ENCODE measurements around the gene PEX1.
A peak's percentile ranks its signal among the peaks of the same experiment; 100 is the strongest.
"Not testable (repeated sequence)": the region's sequence is repeated elsewhere in the genome, so short reads cannot be mapped to it uniquely, and the experiment has no call there.

The PEX1 gene

DNA sequence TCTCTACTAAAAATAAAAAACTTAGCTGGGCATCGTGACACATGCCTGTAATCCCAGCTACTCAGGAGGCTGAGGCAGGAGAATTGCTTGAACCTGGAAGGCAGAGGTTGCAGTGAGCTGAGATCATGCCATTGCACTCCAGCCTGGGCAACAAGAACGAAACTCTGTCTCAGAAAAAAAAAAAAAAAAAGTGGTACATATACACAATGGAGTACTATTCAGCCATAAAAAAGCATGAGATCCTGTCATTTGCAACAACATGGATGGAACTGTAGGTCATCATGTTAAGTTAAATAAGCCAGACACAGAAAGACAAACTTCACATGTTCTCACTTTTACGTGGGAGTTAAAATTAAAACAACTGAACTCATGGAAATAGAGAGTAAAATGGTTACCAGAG, 15.2 kb upstream of the PEX1 start:
- H3K4me3 ChIP-seq (ENCODE audit: low read length); H3K4me1 ChIP-seq (ENCODE audit: insufficient read depth, low read length); H3K36me3 ChIP-seq (ENCODE audit: insufficient read depth, low read depth, low read length); H3K9me3 ChIP-seq (ENCODE audit: insufficient read depth, low read depth, low read length); H3K27me3 ChIP-seq (ENCODE audit: insufficient read depth, low read length); H3K9ac ChIP-seq (ENCODE audit: low read depth, low read length); H3K27ac ChIP-seq (ENCODE audit: low read length): not testable (repeated sequence)

DNA sequence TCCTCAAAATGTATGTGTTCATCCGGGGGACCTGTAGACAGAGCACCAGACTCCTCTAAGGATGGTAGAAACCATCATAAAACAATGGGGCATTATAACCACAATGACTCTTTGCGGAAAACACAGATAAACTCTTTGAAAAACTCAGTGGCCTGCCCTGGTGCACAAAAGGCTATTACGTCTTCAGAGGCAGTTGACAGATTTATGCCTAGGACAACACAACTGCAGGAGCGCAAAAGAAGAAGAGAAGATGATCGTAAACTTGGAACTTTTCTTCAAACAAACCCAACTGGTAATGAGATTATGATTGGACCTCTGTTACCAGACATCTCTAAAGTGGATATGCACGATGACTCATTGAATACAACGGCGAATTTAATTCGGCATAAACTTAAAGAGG, 6.3 kb upstream of the PEX1 start:
- peaks cover 74% of the 10 kb centered on the region for H3K36me3 ChIP-seq (ENCODE audit: insufficient read depth, low read depth, low read length)
- no peak overlapping the region for H3K9ac ChIP-seq (ENCODE audit: low read depth, low read length)
- H3K27ac ChIP-seq (ENCODE audit: low read length) = no peak overlapping the region
- no peak overlapping the region for H3K4me3 ChIP-seq (ENCODE audit: low read length)
- H3K9me3 ChIP-seq (ENCODE audit: insufficient read depth, low read depth, low read length) = no peaks in the 10 kb centered on the region
- no peaks in the 10 kb centered on the region for H3K27me3 ChIP-seq (ENCODE audit: insufficient read depth, low read length)
- no peaks in the 10 kb centered on the region for H3K4me1 ChIP-seq (ENCODE audit: insufficient read depth, low read length)

DNA sequence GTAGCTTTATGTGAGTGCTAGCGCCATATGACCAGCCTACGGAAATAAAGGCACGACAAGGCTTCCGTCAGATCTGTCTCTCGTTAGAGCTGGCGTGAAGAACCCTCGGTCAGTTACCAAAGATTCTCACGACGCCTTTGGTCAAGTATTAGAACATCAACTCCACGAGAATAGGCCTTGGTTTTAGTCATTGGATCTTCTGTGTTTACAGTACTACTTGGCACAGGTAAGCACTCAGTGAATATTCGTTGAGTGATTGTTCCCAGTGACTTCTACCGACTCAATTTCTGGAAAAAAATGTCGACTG, 591 bp upstream of the PEX1 start:
- Histone ChIP-seq H3K4me3 (ENCODE audit: low read length) (peak overlapping the region; percentile 97), H3K27me3 (ENCODE audit: insufficient read depth, low read length) (no peaks in the 10 kb centered on the region), H3K9me3 (ENCODE audit: insufficient read depth, low read depth, low read length) (no peaks in the 10 kb centered on the region), H3K4me1 (ENCODE audit: insufficient read depth, low read length) (no peaks in the 10 kb centered on the region), H3K27ac (ENCODE audit: low read length) (peak overlapping the region; percentile 26), H3K36me3 (ENCODE audit: insufficient read depth, low read depth, low read length) (peaks cover 30% of the 10 kb centered on the region), H3K9ac (ENCODE audit: low read depth, low read length) (peak overlapping the region; percentile 86)

DNA sequence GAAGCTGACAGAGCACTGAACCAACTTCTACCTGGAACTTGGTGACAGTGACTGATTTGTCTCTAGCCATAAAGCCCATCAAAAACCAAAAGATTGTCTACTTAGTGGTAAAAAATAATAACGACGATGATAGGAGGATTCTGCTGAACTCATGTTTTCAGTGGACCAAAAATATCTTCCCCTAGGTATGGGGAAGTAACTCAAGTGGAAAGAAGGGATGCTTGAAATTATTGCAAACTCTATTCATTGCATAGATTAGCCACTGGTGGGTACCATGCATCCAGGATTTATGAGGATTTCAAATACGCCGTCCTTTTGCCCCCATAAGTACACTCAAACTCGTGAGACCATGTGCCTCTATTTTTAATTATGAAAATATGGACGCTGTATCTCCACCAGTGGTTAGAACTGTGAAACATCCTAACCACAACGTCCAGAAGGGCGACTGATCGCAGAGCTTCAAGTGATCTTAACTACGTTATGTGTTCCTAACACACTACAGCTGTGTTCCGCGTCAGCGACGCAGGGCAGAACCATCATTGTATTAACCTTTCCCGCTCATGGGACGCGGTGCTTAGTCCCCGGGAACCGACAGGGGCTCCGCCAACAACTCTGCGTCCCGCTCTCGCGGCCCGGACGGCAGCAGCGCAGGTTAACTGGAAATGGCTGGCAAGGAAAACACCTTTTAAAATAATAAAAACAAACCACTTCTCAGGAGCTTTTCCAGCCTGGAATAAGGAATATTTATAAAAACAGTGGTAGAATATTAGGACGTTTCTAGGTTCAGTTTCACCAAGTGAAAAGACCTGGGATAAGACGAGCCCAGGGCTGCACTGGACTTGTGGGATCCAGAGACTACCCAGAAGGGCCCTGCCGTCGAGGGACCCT, 776 bp downstream of the PEX1 start:
- Histone ChIP-seq H3K4me1 (ENCODE audit: insufficient read depth, low read length) (no peaks in the 10 kb centered on the region), H3K9me3 (ENCODE audit: insufficient read depth, low read depth, low read length) (no peaks in the 10 kb centered on the region), H3K36me3 (ENCODE audit: insufficient read depth, low read depth, low read length) (peaks cover 16% of the 10 kb centered on the region), H3K27me3 (ENCODE audit: insufficient read depth, low read length) (no peaks in the 10 kb centered on the region), H3K9ac (ENCODE audit: low read depth, low read length) (peak overlapping the region; percentile 78; the same call in 1 of the 2 replicates), H3K4me3 (ENCODE audit: low read length) (peak overlapping the region; percentile 74), H3K27ac (ENCODE audit: low read length) (no peak overlapping the region)

DNA sequence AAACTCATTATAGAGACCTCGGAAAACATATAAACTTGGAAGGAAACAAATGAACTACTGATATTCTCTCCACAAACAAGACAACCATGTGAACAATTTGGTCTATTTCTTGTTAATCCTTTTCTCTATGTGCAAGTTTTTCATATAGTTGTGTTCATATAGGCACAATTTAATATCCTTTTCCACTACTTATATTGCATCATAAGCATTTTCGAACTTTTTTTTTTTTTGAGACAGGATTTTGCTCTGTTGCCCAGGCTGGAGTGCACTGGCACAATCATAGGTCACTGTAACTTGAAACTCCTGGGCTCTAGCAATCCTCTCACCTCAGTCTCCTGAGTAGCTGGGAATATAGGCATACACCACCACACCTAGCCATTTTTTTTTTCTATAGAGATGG, 5.2 kb downstream of the PEX1 start:
- Histone ChIP-seq H3K9me3 (ENCODE audit: insufficient read depth, low read depth, low read length) (no peaks in the 10 kb centered on the region), H3K36me3 (ENCODE audit: insufficient read depth, low read depth, low read length) (peaks cover 11% of the 10 kb centered on the region; the same call in 1 of the 2 replicates), H3K4me3 (ENCODE audit: low read length) (no peak overlapping the region), H3K9ac (ENCODE audit: low read depth, low read length) (no peak overlapping the region), H3K27ac (ENCODE audit: low read length) (no peak overlapping the region), H3K4me1 (ENCODE audit: insufficient read depth, low read length) (no peaks in the 10 kb centered on the region), H3K27me3 (ENCODE audit: insufficient read depth, low read length) (no peaks in the 10 kb centered on the region)

DNA sequence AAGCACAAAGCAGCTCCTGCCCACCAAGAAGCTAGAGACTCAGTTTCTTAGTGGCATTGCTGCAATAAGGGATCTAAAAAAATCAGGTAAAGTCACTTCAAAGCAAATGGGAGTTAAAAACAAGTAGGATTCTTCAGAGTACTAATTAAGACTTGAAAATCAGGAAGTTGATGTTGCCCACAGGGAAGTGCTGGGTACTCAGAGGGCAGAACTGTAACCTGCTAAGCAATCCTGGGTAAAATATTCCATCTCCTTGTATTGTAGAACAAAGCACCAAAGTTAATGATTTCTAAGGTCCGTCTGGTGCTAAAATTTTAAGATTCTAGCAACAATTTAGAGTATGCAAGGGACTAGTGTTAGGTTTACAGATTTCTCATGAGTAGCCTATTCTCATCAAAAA, 8.3 kb downstream of the PEX1 start:
- H3K36me3 ChIP-seq (ENCODE audit: insufficient read depth, low read depth, low read length) = peaks cover 28% of the 10 kb centered on the region
- H3K9ac ChIP-seq (ENCODE audit: low read depth, low read length) = no peak overlapping the region
- no peaks in the 10 kb centered on the region for H3K9me3 ChIP-seq (ENCODE audit: insufficient read depth, low read depth, low read length)
- H3K27me3 ChIP-seq (ENCODE audit: insufficient read depth, low read length) = no peaks in the 10 kb centered on the region
- H3K4me1 ChIP-seq (ENCODE audit: insufficient read depth, low read length) = no peaks in the 10 kb centered on the region
- no peak overlapping the region for H3K27ac ChIP-seq (ENCODE audit: low read length)
- no peak overlapping the region for H3K4me3 ChIP-seq (ENCODE audit: low read length)

DNA sequence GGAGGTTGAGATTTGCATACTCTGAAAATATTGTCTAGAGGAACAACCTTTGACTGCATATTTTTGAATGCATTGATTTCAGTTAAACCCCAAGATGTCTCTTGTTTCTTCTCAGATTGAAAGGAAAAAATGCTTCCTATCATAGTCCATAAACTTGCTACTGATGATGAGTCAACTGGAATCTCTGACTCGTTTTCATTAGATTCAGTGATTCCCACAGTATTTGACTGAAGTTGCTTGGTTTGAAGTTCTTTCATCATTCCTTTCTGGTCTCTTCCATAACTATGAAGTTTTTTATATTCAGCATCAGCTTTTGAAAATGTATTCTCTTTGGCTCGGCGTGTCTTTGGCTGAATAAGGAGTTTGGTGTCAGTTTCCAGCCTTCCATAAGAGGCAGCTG, 10.7 kb downstream of the PEX1 start:
- no peak overlapping the region for H3K9ac ChIP-seq (ENCODE audit: low read depth, low read length)
- H3K36me3 ChIP-seq (ENCODE audit: insufficient read depth, low read depth, low read length) = peaks cover 35% of the 10 kb centered on the region
- no peaks in the 10 kb centered on the region for H3K27me3 ChIP-seq (ENCODE audit: insufficient read depth, low read length)
- H3K9me3 ChIP-seq (ENCODE audit: insufficient read depth, low read depth, low read length) = no peaks in the 10 kb centered on the region
- no peak overlapping the region for H3K4me3 ChIP-seq (ENCODE audit: low read length)
- no peak overlapping the region for H3K27ac ChIP-seq (ENCODE audit: low read length)
- H3K4me1 ChIP-seq (ENCODE audit: insufficient read depth, low read length) = no peaks in the 10 kb centered on the region

DNA sequence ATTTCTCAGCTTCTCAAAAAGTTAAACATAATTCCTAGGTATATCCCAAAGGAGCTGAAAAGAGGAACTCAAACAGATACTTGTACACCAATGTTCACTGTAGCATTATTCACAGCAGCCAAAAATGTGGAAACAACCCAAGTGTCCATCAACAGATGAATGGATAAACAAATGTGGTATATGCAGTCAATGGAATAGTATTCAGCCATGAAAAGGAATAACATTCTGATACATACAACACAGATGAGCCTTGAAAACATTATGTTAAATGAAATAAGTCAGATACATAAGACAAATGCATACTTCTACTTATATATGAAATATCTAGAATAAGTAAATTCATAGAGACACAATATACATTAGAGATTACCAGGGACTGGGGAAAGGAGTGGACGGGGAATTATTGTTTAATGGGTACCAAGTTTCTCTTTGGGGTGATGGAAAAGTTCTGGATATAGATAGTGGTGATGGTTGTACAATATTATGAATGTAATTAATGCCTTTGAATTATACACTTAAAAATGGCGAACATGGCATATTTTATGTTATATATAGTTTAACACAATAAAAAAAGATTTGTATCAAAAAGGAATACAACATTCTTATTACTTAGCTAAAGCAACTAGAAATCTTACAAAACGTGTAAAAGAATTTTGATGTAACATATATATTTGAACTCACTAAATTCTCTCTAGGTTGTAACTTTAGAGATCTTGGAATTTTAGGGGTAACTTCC, 15.0 kb downstream of the PEX1 start:
- H3K9ac ChIP-seq (ENCODE audit: low read depth, low read length) = no peak overlapping the region
- H3K4me3 ChIP-seq (ENCODE audit: low read length) = no peak overlapping the region
- no peaks in the 10 kb centered on the region for H3K4me1 ChIP-seq (ENCODE audit: insufficient read depth, low read length)
- peaks cover 39% of the 10 kb centered on the region for H3K36me3 ChIP-seq (ENCODE audit: insufficient read depth, low read depth, low read length)
- no peaks in the 10 kb centered on the region for H3K27me3 ChIP-seq (ENCODE audit: insufficient read depth, low read length)
- H3K9me3 ChIP-seq (ENCODE audit: insufficient read depth, low read depth, low read length) = no peaks in the 10 kb centered on the region
- H3K27ac ChIP-seq (ENCODE audit: low read length) = no peak overlapping the region

DNA sequence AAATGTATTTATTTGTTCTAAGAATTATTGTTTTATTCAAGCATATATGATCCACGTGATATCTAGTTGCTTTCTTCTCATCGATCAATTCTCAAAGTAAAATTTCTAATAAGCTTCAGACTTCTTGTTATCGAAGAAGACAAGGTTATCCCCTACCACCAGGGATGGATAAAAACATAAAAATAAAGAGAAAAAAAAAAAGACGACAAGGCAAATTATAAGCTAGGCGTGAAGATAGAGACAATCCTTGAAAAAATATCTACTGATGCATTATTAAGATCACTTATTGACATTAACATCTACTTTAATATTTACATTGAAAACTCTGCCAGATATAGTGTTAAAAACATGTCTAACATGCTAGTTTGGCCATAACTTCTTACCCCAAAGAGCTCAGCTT, 19.4 kb downstream of the PEX1 start:
- Histone ChIP-seq H3K4me3 (ENCODE audit: low read length) (no peak overlapping the region), H3K9ac (ENCODE audit: low read depth, low read length) (no peak overlapping the region), H3K36me3 (ENCODE audit: insufficient read depth, low read depth, low read length) (peaks cover 34% of the 10 kb centered on the region), H3K4me1 (ENCODE audit: insufficient read depth, low read length) (no peaks in the 10 kb centered on the region), H3K27ac (ENCODE audit: low read length) (no peak overlapping the region), H3K27me3 (ENCODE audit: insufficient read depth, low read length) (no peaks in the 10 kb centered on the region), H3K9me3 (ENCODE audit: insufficient read depth, low read depth, low read length) (no peaks in the 10 kb centered on the region)

DNA sequence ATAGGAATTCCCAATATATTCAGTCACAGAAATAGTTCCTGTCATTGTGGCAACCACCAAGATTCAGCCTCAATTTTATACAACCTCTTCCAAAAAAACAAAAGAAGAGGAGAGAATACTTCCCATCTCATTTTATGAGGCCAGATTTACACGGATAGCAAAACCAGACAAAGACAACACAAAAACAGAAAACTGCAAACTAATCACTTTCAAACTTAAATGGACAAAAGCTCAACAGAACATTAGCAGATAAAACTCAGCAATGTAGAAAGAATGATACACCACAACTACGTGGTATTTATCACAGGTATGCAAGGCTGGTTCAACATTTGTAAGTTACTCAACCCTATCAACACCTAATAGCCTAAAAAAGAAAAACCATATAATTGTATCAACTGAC, 22.0 kb downstream of the PEX1 start:
- Histone ChIP-seq H3K4me1 (ENCODE audit: insufficient read depth, low read length) (no peaks in the 10 kb centered on the region), H3K9ac (ENCODE audit: low read depth, low read length) (no peak overlapping the region), H3K27ac (ENCODE audit: low read length) (no peak overlapping the region), H3K36me3 (ENCODE audit: insufficient read depth, low read depth, low read length) (peaks cover 50% of the 10 kb centered on the region), H3K4me3 (ENCODE audit: low read length) (no peak overlapping the region), H3K9me3 (ENCODE audit: insufficient read depth, low read depth, low read length) (no peaks in the 10 kb centered on the region), H3K27me3 (ENCODE audit: insufficient read depth, low read length) (no peaks in the 10 kb centered on the region)

DNA sequence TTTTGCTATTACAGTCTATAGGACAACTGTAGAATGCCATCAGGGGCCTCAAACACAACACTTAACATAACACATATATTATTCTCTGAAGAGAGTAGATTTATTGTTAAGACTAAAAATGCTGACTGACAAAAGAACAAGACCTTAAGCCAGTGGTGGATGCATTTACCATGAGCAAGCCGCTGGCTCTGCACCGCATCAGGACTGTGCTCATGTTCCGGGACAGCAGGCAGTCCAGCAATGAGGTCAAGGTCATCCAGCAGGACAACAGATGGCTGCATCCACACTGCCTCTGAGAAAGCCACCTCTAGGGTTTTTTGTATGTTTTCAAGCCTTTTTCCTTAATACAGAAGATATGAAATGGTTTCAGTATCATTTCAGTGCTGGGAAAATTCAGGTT, 23.8 kb downstream of the PEX1 start:
- no peaks in the 10 kb centered on the region for H3K9me3 ChIP-seq (ENCODE audit: insufficient read depth, low read depth, low read length)
- H3K36me3 ChIP-seq (ENCODE audit: insufficient read depth, low read depth, low read length) = peaks cover 61% of the 10 kb centered on the region
- H3K9ac ChIP-seq (ENCODE audit: low read depth, low read length) = no peak overlapping the region
- no peaks in the 10 kb centered on the region for H3K4me1 ChIP-seq (ENCODE audit: insufficient read depth, low read length)
- H3K4me3 ChIP-seq (ENCODE audit: low read length) = no peak overlapping the region
- H3K27ac ChIP-seq (ENCODE audit: low read length) = no peak overlapping the region
- no peaks in the 10 kb centered on the region for H3K27me3 ChIP-seq (ENCODE audit: insufficient read depth, low read length)

DNA sequence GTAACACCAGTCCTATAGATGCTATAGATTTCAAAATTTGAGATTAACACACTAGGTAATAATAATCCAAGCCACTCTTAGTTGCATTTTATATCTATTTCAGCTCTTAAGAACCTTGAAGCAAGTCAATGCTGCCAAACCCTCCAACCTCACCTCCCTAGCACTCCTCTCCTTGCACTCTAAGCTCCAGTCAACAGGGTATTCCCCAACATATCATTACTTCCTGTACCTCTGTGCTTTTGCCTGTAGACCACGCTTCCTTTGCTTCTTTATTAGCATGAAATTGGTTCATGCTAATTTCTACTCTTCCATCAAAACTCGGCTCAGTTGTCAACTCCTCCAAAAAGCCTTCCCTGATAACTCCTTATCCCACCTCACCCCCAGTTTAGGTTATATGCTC, 24.6 kb downstream of the PEX1 start:
- H3K36me3 ChIP-seq (ENCODE audit: insufficient read depth, low read depth, low read length) = peaks cover 64% of the 10 kb centered on the region
- H3K4me3 ChIP-seq (ENCODE audit: low read length) = no peak overlapping the region
- H3K27ac ChIP-seq (ENCODE audit: low read length) = no peak overlapping the region
- no peak overlapping the region for H3K9ac ChIP-seq (ENCODE audit: low read depth, low read length)
- no peaks in the 10 kb centered on the region for H3K27me3 ChIP-seq (ENCODE audit: insufficient read depth, low read length)
- no peaks in the 10 kb centered on the region for H3K4me1 ChIP-seq (ENCODE audit: insufficient read depth, low read length)
- H3K9me3 ChIP-seq (ENCODE audit: insufficient read depth, low read depth, low read length) = no peaks in the 10 kb centered on the region
